CD4-positive, alpha-beta T cell (primary cell): ENCODE results near the gene SQSTM1. TPM values are rescaled to one million over a fixed set of nuclear protein-coding genes. Genes with fewer than 3 reads are reported as not detected.
"Not testable (repeated sequence)": the region's sequence is repeated elsewhere in the genome, so short reads cannot be mapped to it uniquely, and the experiment has no call there.

Experiments used
- ATAC-seq: fragments of 200-7000 bp; cut with Tn5 transposase; one replicate; pipeline ENCODE4 v1.10.0; 2022; ENCODE audit warnings: mild to moderate bottlenecking; ENCODE audit not compliant: poor library complexity
- CTCF ChIA-PET: fragments of 350-600 bp; sonication (Branson Sonifier 250); formaldehyde crosslinking; loops from one replicate; lab custom pipeline; 2021; ENCODE audit warnings: antibody characterized with exemption, inconsistent platforms; lab: Charles Lee
- POLR2A ChIA-PET: fragments of 350-600 bp; sonication (Branson Sonifier 250); formaldehyde crosslinking; loops from one replicate; lab custom pipeline; 2021; ENCODE audit warnings: antibody characterized with exemption, inconsistent platforms; lab: Charles Lee
- DNase-seq, 14 experiments: peaks; one replicate each; pipeline ENCODE4 v3.0.0-alpha.2; 2013 to 2020; ENCODE audit warnings: mixed read lengths in 2 of 14
- H3K27ac ChIP-seq, 2 donors: one replicate each; pipeline versions ENCODE4 v1.5.1 to v1.7.0; 2013; ENCODE audit warnings: low read length in 2 of 2, low read depth in 1 of 2, mild to moderate bottlenecking in 1 of 2
- H3K27me3 ChIP-seq, 2 experiments: 1 replicate in 1 of 2; 2 replicates in 1 of 2; pipeline versions ENCODE4 v1.6.1 to v1.7.0; 2013; ENCODE audit warnings: low read length in 2 of 2, control low read depth in 1 of 2, mild to moderate bottlenecking in 1 of 2, moderate library complexity in 1 of 2; ENCODE audit not compliant: insufficient read depth in 2 of 2, control insufficient read depth in 1 of 2
- H3K36me3 ChIP-seq: one replicate; pipeline ENCODE4 v1.6.1; 2013; ENCODE audit warnings: low read length, control low read depth; ENCODE audit not compliant: insufficient read depth
- H3K4me1 ChIP-seq: one replicate; pipeline ENCODE4 v1.6.1; 2013; ENCODE audit warnings: low read length, control low read depth; ENCODE audit not compliant: insufficient read depth
- H3K4me3 ChIP-seq: one replicate; pipeline ENCODE4 v1.5.1; 2013; ENCODE audit warnings: mild to moderate bottlenecking, low read length, moderate library complexity
- H3K9me3 ChIP-seq, 2 experiments: 1 replicate in 1 of 2; 2 replicates in 1 of 2; pipeline versions ENCODE4 v1.6.1 to v1.7.0; 2013; ENCODE audit warnings: low read length in 2 of 2, mild to moderate bottlenecking in 2 of 2, control low read depth in 1 of 2, moderate library complexity in 1 of 2; ENCODE audit not compliant: control insufficient read depth in 1 of 2, insufficient read depth in 1 of 2
- H3K27ac Mint-ChIP-seq: one replicate; pipeline ENCODE4 v1.8.0; 2020; ENCODE audit warnings: mixed read lengths
- H3K27me3 Mint-ChIP-seq: one replicate; pipeline ENCODE4 v1.8.0; 2021; ENCODE audit warnings: mixed read lengths
- H3K36me3 Mint-ChIP-seq: one replicate; pipeline ENCODE4 v1.8.0; 2021; ENCODE audit warnings: low read depth, mixed read lengths
- H3K4me1 Mint-ChIP-seq: one replicate; pipeline ENCODE4 v1.8.0; 2021; ENCODE audit warnings: low read depth, mixed read lengths
- H3K4me3 Mint-ChIP-seq: one replicate; pipeline ENCODE4 v1.8.0; 2020; ENCODE audit warnings: mild to moderate bottlenecking, mixed read lengths
- H3K9me3 Mint-ChIP-seq: one replicate; pipeline ENCODE4 v1.8.0; 2020; ENCODE audit warnings: mixed read lengths
- CTCF ChIP-seq: fragments of 200-600 bp; IDR thresholded peaks from one replicate; pipeline ENCODE4 v1.8.0; 2022; ENCODE audit warnings: antibody characterized with exemption, mild to moderate bottlenecking
- intact Hi-C, 2 experiments: fragments of 100-400 bp; cut with DNase I in 1 of 2; cut with micrococcal nuclease in 1 of 2; formaldehyde crosslinking; loops; one replicate each; pipeline versions ENCODE4 v1.15.1 to v1.9.0; 2023 to 2025; cut with DNase I, micrococcal nuclease
- total RNA-seq, 174 experiments: library from RNA in 2 of 174; stranded (reverse) in 2 of 174; gene quantifications; one replicate each; pipeline ENCODE4 v1.2.3 and lab custom pipeline; 2021 to 2026

Gene SQSTM1
- total RNA-seq, 2 experiments from 2014 or later, result 260 to 267 TPM

GRCh38 chr5:179783128-179783527, 37.6 kb upstream of the SQSTM1 start:
- ChIA-PET POLR2A (no interaction called here), CTCF (interaction anchor here (1.1 kb wide), 2 partner anchors 9 to 19 kb away, joined by 3 read pairs; no protein-coding TSS in a partner anchor)
- no peaks in the 10 kb centered on the region for H3K27me3 ChIP-seq
- peaks cover 12% of the 10 kb centered on the region for H3K36me3 ChIP-seq
- no peak overlapping the region for H3K27ac Mint-ChIP-seq
- no peaks in the 10 kb centered on the region for H3K4me1 Mint-ChIP-seq
- intact Hi-C loops, result no loop called here
- no peaks in the 10 kb centered on the region for H3K27me3 Mint-ChIP-seq
- no peak overlapping the region for H3K27ac ChIP-seq
- H3K9me3 Mint-ChIP-seq, result no peaks in the 10 kb centered on the region
- no peak overlapping the region for H3K4me3 Mint-ChIP-seq
- no peak for TF ChIP-seq CTCF
- no peak overlapping the region for H3K4me3 ChIP-seq
- DNase-seq (no peak), ATAC-seq (no peak)
- H3K36me3 Mint-ChIP-seq, result peaks cover 24% of the 10 kb centered on the region
- H3K4me1 ChIP-seq, result no peaks in the 10 kb centered on the region
- no peaks in the 10 kb centered on the region for H3K9me3 ChIP-seq

- no peak overlapping the region for H3K4me3 ChIP-seq
- no peak overlapping the region for H3K4me3 Mint-ChIP-seq
- no peaks in the 10 kb centered on the region for H3K4me1 ChIP-seq
- no peak for ATAC-seq
- no peaks in the 10 kb centered on the region for H3K27me3 ChIP-seq
- CTCF ChIA-PET, result interaction anchor here (0.7 to 1.0 kb wide), 2 partner anchors 11 to 24 kb away, joined by 3 read pairs; no protein-coding TSS in a partner anchor
- no peaks in the 10 kb centered on the region for H3K4me1 Mint-ChIP-seq
- H3K9me3 ChIP-seq, result no peaks in the 10 kb centered on the region
- no peaks in the 10 kb centered on the region for H3K27me3 Mint-ChIP-seq
- POLR2A ChIA-PET, result interaction anchor here (1.9 kb wide), 1 partner anchor 10 kb away, joined by 5 read pairs; no protein-coding TSS in a partner anchor
- DNase-seq, result no peak
- no peak overlapping the region for H3K27ac Mint-ChIP-seq
- peaks cover under 1% of the 10 kb centered on the region for H3K36me3 Mint-ChIP-seq
- H3K27ac ChIP-seq, result no peak overlapping the region
- no peak for TF ChIP-seq CTCF
- no peaks in the 10 kb centered on the region for H3K9me3 Mint-ChIP-seq
- intact Hi-C loops, result no loop called here
- H3K36me3 ChIP-seq, result peaks cover under 1% of the 10 kb centered on the region
These were observed 33.8 kb upstream of the SQSTM1 start for GRCh38 chr5:179786861-179787260.

- H3K27ac Mint-ChIP-seq, result no peak overlapping the region
- no peaks in the 10 kb centered on the region for H3K36me3 Mint-ChIP-seq
- no peak overlapping the region for H3K4me3 Mint-ChIP-seq
- intact Hi-C loops, result no loop called here
- Histone ChIP-seq H3K4me3 (no peak overlapping the region), H3K27me3 (no peaks in the 10 kb centered on the region), H3K27ac (no peak overlapping the region), H3K4me1 (peaks cover 6% of the 10 kb centered on the region), H3K9me3 (no peaks in the 10 kb centered on the region), H3K36me3 (no peaks in the 10 kb centered on the region)
- ATAC-seq (no peak), DNase-seq (no peak)
- no peak for TF ChIP-seq CTCF
- H3K4me1 Mint-ChIP-seq, result peaks cover 10% of the 10 kb centered on the region
- H3K9me3 Mint-ChIP-seq, result no peaks in the 10 kb centered on the region
- CTCF ChIA-PET, result no interaction called here
- no peaks in the 10 kb centered on the region for H3K27me3 Mint-ChIP-seq
- POLR2A ChIA-PET, result no interaction called here
These were observed 32.4 kb upstream of the SQSTM1 start for GRCh38 chr5:179788193-179788854.

GRCh38 chr5:179789278-179789677, 31.4 kb upstream of the SQSTM1 start:
- H3K27ac Mint-ChIP-seq, intact Hi-C loops, H3K27me3 ChIP-seq, H3K4me3 ChIP-seq, H3K36me3 ChIP-seq, H3K4me3 Mint-ChIP-seq, H3K9me3 ChIP-seq, H3K36me3 Mint-ChIP-seq, DNase-seq, CTCF ChIA-PET, H3K27ac ChIP-seq, H3K9me3 Mint-ChIP-seq, H3K27me3 Mint-ChIP-seq, ATAC-seq, POLR2A ChIA-PET: not testable (repeated sequence)
- peaks cover 16% of the 10 kb centered on the region for H3K4me1 ChIP-seq
- H3K4me1 Mint-ChIP-seq, result peaks cover 20% of the 10 kb centered on the region
